Vagina (tissue), 2 donors: Measurements from ENCODE around the gene EML4. TPM values are rescaled to one million over a fixed set of nuclear protein-coding genes. Genes with fewer than 3 reads are reported as not detected.

Experiments
- DNase-seq, 2 donors: peaks; one replicate each; pipeline ENCODE4 v3.0.0-alpha.2; 2017; ENCODE audit errors: extremely low spot score in 2 of 2
- H3K27ac ChIP-seq: fragments of 200-600 bp; sonication (generic); one replicate; pipeline ENCODE4 v1.5.1; 2019
- H3K27me3 ChIP-seq: fragments of 200-600 bp; sonication (generic); one replicate; pipeline ENCODE4 v1.5.1; 2019
- H3K36me3 ChIP-seq, 2 donors: fragments of 200-600 bp; sonication (generic); one replicate each; pipeline ENCODE4 v1.5.1; 2017 to 2019
- H3K4me1 ChIP-seq: fragments of 200-600 bp; sonication (generic); one replicate; pipeline ENCODE4 v1.5.1; 2019
- H3K4me3 ChIP-seq, 2 donors: fragments of 200-600 bp; sonication (generic); 1 replicate in 1 of 2; 2 replicates in 1 of 2; pipeline ENCODE4 v1.5.1; 2016 to 2019
- H3K9me3 ChIP-seq: fragments of 200-600 bp; sonication (generic); one replicate; pipeline ENCODE4 v1.5.1; 2019
- CTCF ChIP-seq, 3 experiments: fragments of 450-650 bp in 2 of 3; fragments of 200-600 bp in 1 of 3; sonication (generic) in 1 of 3; IDR thresholded peaks; one replicate each; pipeline ENCODE4 v1.5.1; 2017 to 2019; ENCODE audit warnings: antibody characterized with exemption in 3 of 3, mild to moderate bottlenecking in 2 of 3, moderate library complexity in 2 of 3
- POLR2A ChIP-seq, 2 donors: fragments of 450-650 bp; IDR thresholded peaks; one replicate each; pipeline ENCODE4 v1.6.1; 2017; ENCODE audit warnings: antibody characterized with exemption in 2 of 2, mild to moderate bottlenecking in 2 of 2, moderate library complexity in 2 of 2
- POLR2AphosphoS5 ChIP-seq, 2 donors: sonication (generic); formaldehyde crosslinking; IDR thresholded peaks; one replicate each; pipeline ENCODE4 v1.9.0; 2017; ENCODE audit warnings: antibody characterized with exemption in 2 of 2, mild to moderate bottlenecking in 2 of 2, low read depth in 1 of 2; ENCODE audit not compliant: insufficient read depth in 1 of 2
- intact Hi-C: fragments of 100-400 bp; cut with DNase I; formaldehyde crosslinking; loops from one replicate; pipeline ENCODE4 v1.15.1; 2023
- total RNA-seq: library from RNA; depleted of rRNA; stranded (reverse); fragments of >200 nt; gene quantifications from one replicate; pipeline ENCODE4 v1.2.3, GENCODE V29; 2016

The EML4 gene
- total RNA-seq, 1 donor from 2014 or later = 26.0 TPM

- Histone ChIP-seq H3K36me3 (peaks cover 0 to under 1% of the 10 kb centered on the region in 2 donors), H3K4me1 (peaks cover 21% of the 10 kb centered on the region)
- intact Hi-C loops = loop anchor here (10.0 kb wide), 1 partner anchor 244 kb away; no protein-coding TSS in a partner anchor
Observed at GRCh38 chr2:42338567-42339190, 169.5 kb downstream of the EML4 start.

GRCh38 chr2:42339191-42339912 lies 170.2 kb downstream of the EML4 start:
- TF ChIP-seq CTCF (IDR thresholded peaks at IDR 0.05) (no peak), POLR2A (IDR thresholded peaks at IDR 0.05) (no peak), POLR2AphosphoS5 (IDR thresholded peaks at IDR 0.05; ENCODE audit: insufficient read depth in 1 of 2, low read depth in 1 of 2) (no peak)
- Histone ChIP-seq H3K36me3 (no peaks in the 10 kb centered on the region), H3K27ac (no peak overlapping the region), H3K4me1 (peaks cover 21% of the 10 kb centered on the region), H3K9me3 (no peaks in the 10 kb centered on the region), H3K4me3 (no peak overlapping the region), H3K27me3 (no peaks in the 10 kb centered on the region)
- intact Hi-C loops = loop anchor here (10.0 kb wide), 1 partner anchor 245 kb away; no protein-coding TSS in a partner anchor
- no peak for DNase-seq

More at GRCh38 chr2:42338567-42339190, 169.5 kb downstream of the EML4 start:
- Histone ChIP-seq H3K27me3 (no peaks in the 10 kb centered on the region), H3K27ac (no peak overlapping the region), H3K9me3 (no peaks in the 10 kb centered on the region), H3K4me3 (no peak overlapping the region)
- no peak for DNase-seq
- TF ChIP-seq POLR2AphosphoS5 (IDR thresholded peaks at IDR 0.05; ENCODE audit: insufficient read depth in 1 of 2, low read depth in 1 of 2) (no peak), POLR2A (IDR thresholded peaks at IDR 0.05) (no peak), CTCF (IDR thresholded peaks at IDR 0.05) (no peak)

DNA sequence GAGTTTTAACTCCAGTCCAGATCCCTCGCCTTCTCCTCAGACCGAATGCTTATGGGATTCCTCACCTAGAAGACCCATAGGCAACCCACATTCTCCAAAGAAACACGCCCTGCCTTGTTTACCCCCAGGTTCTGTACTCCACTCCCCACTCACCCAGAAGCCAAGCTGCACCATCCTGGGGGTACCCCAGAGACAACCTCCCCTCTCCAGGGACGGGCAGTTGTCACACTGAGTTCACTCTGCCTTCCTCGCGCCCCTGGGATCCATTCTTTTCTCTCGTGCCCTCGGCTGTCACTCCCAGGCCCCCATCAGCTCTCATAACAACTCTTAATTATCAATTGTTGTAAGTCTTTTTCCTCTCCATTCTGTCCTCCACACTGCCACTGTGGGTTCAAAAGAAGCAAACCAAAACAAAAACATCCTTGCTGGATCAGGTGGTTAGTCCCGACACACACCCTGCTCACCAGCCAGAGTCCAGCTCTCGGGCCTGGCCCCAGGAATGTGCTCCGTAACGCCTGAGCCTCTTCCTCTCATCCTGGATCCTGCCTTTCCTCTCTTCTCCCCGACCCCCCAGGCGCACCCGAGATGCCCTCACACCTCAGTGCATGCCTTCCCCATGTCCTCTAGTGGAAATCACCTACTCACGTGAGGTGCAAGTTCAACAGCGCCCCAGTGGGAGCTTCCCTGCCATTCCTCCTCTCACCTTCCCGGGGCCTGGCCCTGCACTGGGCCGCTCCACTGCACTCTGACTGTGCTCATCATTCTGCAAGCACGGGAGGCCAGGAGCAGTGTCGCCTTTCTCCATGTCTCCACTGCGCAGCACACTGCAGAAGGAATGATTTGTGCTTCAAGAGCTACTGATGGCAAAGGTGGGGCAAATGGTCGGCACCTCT lies 171.1 kb downstream of the EML4 start:
- peaks cover 0 to 4% of the 10 kb centered on the region in 2 donors for H3K36me3 ChIP-seq
- TF ChIP-seq POLR2A (IDR thresholded peaks at IDR 0.05) = no peak

GRCh38 chr2:42340938-42341636 lies 171.9 kb downstream of the EML4 start:
- intact Hi-C loops = no loop called here
- H3K27ac ChIP-seq = no peak overlapping the region
- H3K36me3 ChIP-seq = peaks cover 0 to 12% of the 10 kb centered on the region in 2 donors
- peaks cover 21% of the 10 kb centered on the region for H3K4me1 ChIP-seq
- DNase-seq = no peak
- H3K9me3 ChIP-seq = no peaks in the 10 kb centered on the region
- TF ChIP-seq CTCF (IDR thresholded peaks at IDR 0.05) (no peak), POLR2A (IDR thresholded peaks at IDR 0.05) (no peak)
- no peak overlapping the region for H3K4me3 ChIP-seq
- no peaks in the 10 kb centered on the region for H3K27me3 ChIP-seq

More for the DNA sequence above, 171.1 kb downstream of the EML4 start:
- H3K4me3 ChIP-seq = no peak overlapping the region
- DNase-seq = no peak
- H3K9me3 ChIP-seq = no peaks in the 10 kb centered on the region
- H3K27me3 ChIP-seq = no peaks in the 10 kb centered on the region
- no peak overlapping the region for H3K27ac ChIP-seq
- intact Hi-C loops = no loop called here
- peaks cover 21% of the 10 kb centered on the region for H3K4me1 ChIP-seq
